Measurements from ENCODE around the gene DNAI4. TPM values are rescaled to one million over a fixed set of nuclear protein-coding genes. Genes with fewer than 3 reads are reported as not detected.

Gene DNAI4
- total RNA-seq, 1 experiment from 2014 or later = 3.9 TPM

GRCh38 chr1:66945316-66945715, 20.7 kb upstream of the DNAI4 start (continued):
- no peak for TF ChIP-seq EZH2 (IDR thresholded peaks at IDR 0.05)
- no peak for TF ChIP-seq YY1 (IDR thresholded peaks at IDR 0.05; ENCODE audit: extremely low read depth, insufficient replicate concordance, low read depth, low read length)
- TF ChIP-seq FOSL1 (IDR thresholded peaks at IDR 0.05; ENCODE audit: low read depth) = no peak
- TF ChIP-seq CEBPB (IDR thresholded peaks at IDR 0.05; ENCODE audit: low read depth) = no peak
- TF ChIP-seq TCF7L2 (IDR thresholded peaks at IDR 0.05; ENCODE audit: borderline replicate concordance, extremely low read depth, insufficient read depth, insufficient read length) = no peak
- no peak for TF ChIP-seq POLR2AphosphoS5 (IDR thresholded peaks at IDR 0.05; ENCODE audit: low read depth, low read length)
- no peak for TF ChIP-seq CTCF (IDR thresholded peaks at IDR 0.05 in 2 of 3, conservative IDR thresholded peaks at IDR 0.05 in 1 of 3; ENCODE audit: borderline replicate concordance in 1 of 3, insufficient read depth in 1 of 3, low read depth in 2 of 3, low read length in 2 of 3)
- TF ChIP-seq ZFX (IDR thresholded peaks at IDR 0.05) = no peak
- no peak for TF ChIP-seq SRF (IDR thresholded peaks at IDR 0.05; ENCODE audit: low read depth)

DNA sequence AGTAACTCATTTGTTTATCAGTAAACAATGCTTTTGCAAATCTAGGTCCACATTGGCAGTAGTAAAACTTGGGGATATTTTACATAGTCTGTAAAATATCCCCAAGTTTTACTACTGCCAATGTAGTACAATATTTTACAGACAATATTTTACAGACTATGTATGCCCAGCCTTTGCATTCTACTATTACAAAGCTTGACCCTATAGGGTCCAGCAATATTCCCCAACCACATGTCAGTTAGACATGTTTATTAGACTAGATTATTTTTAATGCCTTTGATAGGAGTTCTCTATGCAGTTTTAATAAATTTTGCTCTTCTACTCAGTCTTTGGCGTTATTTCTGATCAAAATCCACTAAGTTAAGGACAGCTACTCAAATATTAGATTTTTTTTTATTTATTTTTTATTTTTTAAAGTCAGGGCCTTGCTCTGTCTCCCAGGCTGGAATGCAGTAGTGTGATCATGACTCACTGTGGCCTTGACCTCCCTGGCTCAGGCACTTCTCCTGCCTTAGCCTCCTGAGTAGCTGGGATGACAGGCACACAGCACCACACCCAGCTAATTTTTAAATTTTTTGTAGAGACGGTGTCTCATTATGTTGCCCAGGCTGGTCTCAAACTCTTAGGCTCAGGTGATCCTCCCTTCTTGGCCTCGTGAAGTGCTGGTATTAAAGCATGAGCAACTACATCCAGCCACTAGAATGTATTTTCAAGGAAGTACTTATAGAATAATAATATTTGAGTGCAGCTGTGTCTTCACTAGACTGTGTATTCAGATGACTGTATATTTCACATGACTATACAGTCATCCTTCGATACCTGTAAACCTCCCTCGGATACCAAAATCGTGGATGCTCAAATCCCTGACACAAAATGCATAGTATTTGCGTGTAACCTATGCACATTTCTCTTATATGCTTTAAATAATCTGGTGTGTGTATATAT, 19.9 kb upstream of the DNAI4 start:
- ATAC-seq (peak; percentile 98), DNase-seq (ENCODE audit: low read depth, low spot score) (peak; percentile 52)
- no peaks in the 10 kb centered on the region for H3K9me3 ChIP-seq (ENCODE audit: control insufficient read depth in 1 of 2, insufficient read depth in 1 of 2, low read depth in 1 of 2, low read length in 2 of 2)
- intact Hi-C loops (cut with micrococcal nuclease) = no loop called here
- H3K9me2 ChIP-seq (ENCODE audit: insufficient read depth) = no peaks in the 10 kb centered on the region
- H3K36me3 ChIP-seq (ENCODE audit: control insufficient read depth in 1 of 2, insufficient read depth in 2 of 2, low read length in 2 of 2) = peaks cover 18 to 26% of the 10 kb centered on the region in 2 experiments
- RAD21 ChIA-PET (ENCODE audit: low non-redundant PET in 1 of 2, low total read pairs in 2 of 2, uncharacterized antibody in 2 of 2, unreplicated experiment in 2 of 2) = no interaction called here
- H3K4me2 ChIP-seq (ENCODE audit: low read length) = peak overlapping the region; percentile 57
- no peaks in the 10 kb centered on the region for H3K27me3 ChIP-seq (ENCODE audit: insufficient read depth, low read length)
- POLR2A ChIA-PET = no interaction called here
- peak overlapping the region; percentile 68; the same call in 1 of the 2 replicates for H3K27ac ChIP-seq (ENCODE audit: low read depth, low read length)
- TF ChIP-seq ZNF274 (IDR thresholded peaks at IDR 0.05; ENCODE audit: low read depth, low read length) (no peak), FOSL1 (IDR thresholded peaks at IDR 0.05; ENCODE audit: low read depth) (peak; percentile 71), SIN3A (IDR thresholded peaks at IDR 0.05; ENCODE audit: low read depth) (0 out of 2 replicates have a peak, but pooled peaks have one; percentile 30), POLR2AphosphoS5 (IDR thresholded peaks at IDR 0.05; ENCODE audit: low read depth, low read length) (no peak), EZH2 (IDR thresholded peaks at IDR 0.05) (no peak), MAX (IDR thresholded peaks at IDR 0.05) (peak; percentile 29; the same call in 1 of the 2 replicates)
- peak overlapping the region; percentile 35 for H3K9ac ChIP-seq (ENCODE audit: low read length)
- CTCF ChIA-PET = no interaction called here
- no peak overlapping the region for H2AFZ ChIP-seq (ENCODE audit: low read depth, low read length, poor library complexity, severe bottlenecking)
- H3K79me2 ChIP-seq (ENCODE audit: insufficient read depth, low read length) = peaks cover 89% of the 10 kb centered on the region
- H3K4me1 ChIP-seq (ENCODE audit: control insufficient read depth in 1 of 2, insufficient read depth in 2 of 2, low read length in 2 of 2) = peaks cover 20 to 41% of the 10 kb centered on the region in 2 experiments
- no TSS peak for BruUV-seq (replicated peaks)
- H4K20me1 ChIP-seq (ENCODE audit: insufficient read depth) = no peaks in the 10 kb centered on the region
- H3K4me3 ChIP-seq (replicated peaks in 1 of 2; ENCODE audit: low read depth in 1 of 2, low read length in 2 of 2) = no peak overlapping the region; a peak in 1 of 4 replicates
